ENCODE measurements around the gene NDST4. TPM values are rescaled to one million over a fixed set of nuclear protein-coding genes. Genes with fewer than 3 reads are reported as not detected.

NDST4 gene
- total RNA-seq, 1 donor from 2014 or later = 0.11 TPM

GRCh38 chr4:114927881-114928280 is 185.5 kb downstream of the NDST4 start:
- Histone ChIP-seq H3K4me1 (no peaks in the 10 kb centered on the region), H3K36me3 (no peaks in the 10 kb centered on the region), H3K9me3 (replicated peaks) (peaks cover 11% of the 10 kb centered on the region), H3K27ac (replicated peaks) (no peak overlapping the region), H3K4me3 (no peak overlapping the region), H3K27me3 (ENCODE audit: low read depth) (no peaks in the 10 kb centered on the region)
- TF ChIP-seq, protein P1, sequence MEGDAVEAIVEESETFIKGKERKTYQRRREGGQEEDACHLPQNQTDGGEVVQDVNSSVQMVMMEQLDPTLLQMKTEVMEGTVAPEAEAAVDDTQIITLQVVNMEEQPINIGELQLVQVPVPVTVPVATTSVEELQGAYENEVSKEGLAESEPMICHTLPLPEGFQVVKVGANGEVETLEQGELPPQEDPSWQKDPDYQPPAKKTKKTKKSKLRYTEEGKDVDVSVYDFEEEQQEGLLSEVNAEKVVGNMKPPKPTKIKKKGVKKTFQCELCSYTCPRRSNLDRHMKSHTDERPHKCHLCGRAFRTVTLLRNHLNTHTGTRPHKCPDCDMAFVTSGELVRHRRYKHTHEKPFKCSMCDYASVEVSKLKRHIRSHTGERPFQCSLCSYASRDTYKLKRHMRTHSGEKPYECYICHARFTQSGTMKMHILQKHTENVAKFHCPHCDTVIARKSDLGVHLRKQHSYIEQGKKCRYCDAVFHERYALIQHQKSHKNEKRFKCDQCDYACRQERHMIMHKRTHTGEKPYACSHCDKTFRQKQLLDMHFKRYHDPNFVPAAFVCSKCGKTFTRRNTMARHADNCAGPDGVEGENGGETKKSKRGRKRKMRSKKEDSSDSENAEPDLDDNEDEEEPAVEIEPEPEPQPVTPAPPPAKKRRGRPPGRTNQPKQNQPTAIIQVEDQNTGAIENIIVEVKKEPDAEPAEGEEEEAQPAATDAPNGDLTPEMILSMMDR (IDR thresholded peaks at IDR 0.05; ENCODE audit: borderline replicate concordance) = no peak
- intact Hi-C loops (cut with micrococcal nuclease) = no loop called here
- DNase-seq = no peak

- no peaks in the 10 kb centered on the region for H3K9me3 ChIP-seq (replicated peaks)
- intact Hi-C loops (cut with micrococcal nuclease) = no loop called here
- H3K36me3 ChIP-seq = no peaks in the 10 kb centered on the region
- H3K27me3 ChIP-seq (ENCODE audit: low read depth) = no peaks in the 10 kb centered on the region
- no peak overlapping the region for H3K4me3 ChIP-seq
- TF ChIP-seq, protein P1 (IDR thresholded peaks at IDR 0.05; ENCODE audit: borderline replicate concordance) = no peak
- no peaks in the 10 kb centered on the region for H3K4me1 ChIP-seq
- no peak for DNase-seq
- no peak overlapping the region for H3K27ac ChIP-seq (replicated peaks)
These were observed 186.8 kb downstream of the NDST4 start for GRCh38 chr4:114926583-114926982.

DNA sequence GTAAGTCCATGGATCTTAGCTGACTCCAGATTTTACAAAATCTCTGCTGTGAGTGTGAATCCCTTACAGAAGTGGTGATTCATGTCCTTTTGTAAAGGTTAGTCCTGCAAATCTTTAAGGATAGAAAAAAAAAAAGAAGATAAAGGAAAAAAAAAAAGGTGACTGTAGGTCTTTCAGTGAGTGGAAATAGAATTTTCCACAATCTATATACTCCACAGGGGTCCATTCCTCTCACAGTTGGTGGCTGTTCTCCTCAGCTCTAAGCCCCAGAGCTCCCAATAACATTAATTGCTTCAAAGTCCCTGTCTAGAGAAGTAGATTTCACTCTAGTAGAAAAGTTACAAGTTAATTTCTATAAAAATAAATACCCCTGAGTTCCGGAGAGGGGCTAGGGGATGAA is 189.1 kb downstream of the NDST4 start:
- Histone ChIP-seq H3K4me3 (no peak overlapping the region), H3K27ac (replicated peaks) (no peak overlapping the region), H3K9me3 (replicated peaks) (no peaks in the 10 kb centered on the region), H3K27me3 (ENCODE audit: low read depth) (no peaks in the 10 kb centered on the region), H3K36me3 (no peaks in the 10 kb centered on the region), H3K4me1 (no peaks in the 10 kb centered on the region)
- TF ChIP-seq, protein P1 (IDR thresholded peaks at IDR 0.05; ENCODE audit: borderline replicate concordance) = no peak
- no peak for DNase-seq
- intact Hi-C loops (cut with micrococcal nuclease) = no loop called here

DNA sequence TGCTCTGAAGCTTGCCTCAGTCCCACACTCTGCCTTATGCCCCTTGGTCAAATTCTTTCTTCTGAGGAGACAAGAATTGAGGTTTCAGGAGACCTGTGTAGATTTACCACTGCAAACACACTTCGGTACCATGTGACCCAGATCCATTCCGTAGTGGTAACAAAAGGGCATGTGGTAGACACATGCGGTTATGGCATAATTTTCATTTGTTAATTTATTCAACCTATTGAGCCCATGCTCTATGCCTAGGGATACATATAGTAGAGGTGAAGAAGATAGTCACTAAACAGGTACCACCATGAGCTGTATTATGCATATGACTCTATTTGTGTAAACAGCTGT is 190.9 kb downstream of the NDST4 start:
- no peak overlapping the region for H3K27ac ChIP-seq (replicated peaks)
- intact Hi-C loops (cut with micrococcal nuclease) = no loop called here
- H3K4me1 ChIP-seq = no peaks in the 10 kb centered on the region
- no peaks in the 10 kb centered on the region for H3K27me3 ChIP-seq (ENCODE audit: low read depth)
- no peaks in the 10 kb centered on the region for H3K36me3 ChIP-seq
- no peak for DNase-seq
- H3K4me3 ChIP-seq = no peak overlapping the region
- no peaks in the 10 kb centered on the region for H3K9me3 ChIP-seq (replicated peaks)
- TF ChIP-seq, protein P1 (IDR thresholded peaks at IDR 0.05; ENCODE audit: borderline replicate concordance) = no peak

GRCh38 chr4:114921790-114922591 is 191.4 kb downstream of the NDST4 start:
- TF ChIP-seq, protein P1 (IDR thresholded peaks at IDR 0.05; ENCODE audit: borderline replicate concordance) = no peak
- DNase-seq = no peak

More at GRCh38 chr4:114921790-114922591, 191.4 kb downstream of the NDST4 start:
- Histone ChIP-seq H3K4me3 (no peak overlapping the region), H3K27me3 (ENCODE audit: low read depth) (no peaks in the 10 kb centered on the region), H3K9me3 (replicated peaks) (no peaks in the 10 kb centered on the region), H3K4me1 (no peaks in the 10 kb centered on the region), H3K27ac (replicated peaks) (no peak overlapping the region), H3K36me3 (no peaks in the 10 kb centered on the region)
- intact Hi-C loops (cut with micrococcal nuclease) = no loop called here
